Small intestine (tissue), 7 donors: Measurements from ENCODE around the gene CMTR2. TPM values are rescaled to one million over a fixed set of nuclear protein-coding genes. Genes with fewer than 3 reads are reported as not detected.
A peak's percentile ranks its signal among the peaks of the same experiment; 100 is the strongest.
"Not testable (repeated sequence)": the region's sequence is repeated elsewhere in the genome, so short reads cannot be mapped to it uniquely, and the experiment has no call there.

Experiments used
- DNase-seq, 2 donors: peaks; one replicate each; pipeline versions ENCODE4 v3.0.0 to v3.0.0-alpha.2; 2013
- FAIRE-seq: peaks from 2 replicates; lab custom pipeline; 2012; peaks lifted over from hg19 to GRCh38; lab: Jason Lieb, UNC
- H3K27ac ChIP-seq, 3 donors: one replicate each; pipeline ENCODE4 v1.5.1; 2013; ENCODE audit warnings: low read length in 2 of 3, mild to moderate bottlenecking in 2 of 3, control low read depth in 1 of 3, inconsistent platforms in 1 of 3, low read depth in 1 of 3, moderate library complexity in 1 of 3
- H3K27me3 ChIP-seq, 3 donors: one replicate each; pipeline ENCODE4 v1.6.1; 2013; ENCODE audit warnings: low read length in 3 of 3, inconsistent platforms in 1 of 3; ENCODE audit not compliant: control insufficient read depth in 3 of 3, insufficient read depth in 3 of 3
- H3K36me3 ChIP-seq, 3 donors: one replicate each; pipeline ENCODE4 v1.6.1; 2013; ENCODE audit warnings: low read length in 3 of 3, inconsistent platforms in 1 of 3, low read depth in 1 of 3, mild to moderate bottlenecking in 1 of 3, moderate library complexity in 1 of 3; ENCODE audit not compliant: control insufficient read depth in 3 of 3, insufficient read depth in 2 of 3
- H3K4me1 ChIP-seq, 3 donors: one replicate each; pipeline ENCODE4 v1.6.1; 2013; ENCODE audit warnings: low read length in 2 of 3, inconsistent platforms in 1 of 3, low read depth in 1 of 3, mild to moderate bottlenecking in 1 of 3, moderate library complexity in 1 of 3; ENCODE audit not compliant: control insufficient read depth in 3 of 3, insufficient read depth in 2 of 3
- H3K4me3 ChIP-seq, 3 donors: one replicate each; pipeline ENCODE4 v1.5.1; 2013; ENCODE audit warnings: low read length in 3 of 3, control low read depth in 1 of 3, inconsistent platforms in 1 of 3, low read depth in 1 of 3, mild to moderate bottlenecking in 1 of 3, moderate library complexity in 1 of 3
- H3K9me3 ChIP-seq, 2 donors: one replicate each; pipeline ENCODE4 v1.6.1; 2013; ENCODE audit warnings: low read depth in 1 of 2, low read length in 1 of 2; ENCODE audit not compliant: control insufficient read depth in 2 of 2, insufficient read depth in 1 of 2
- WGBS, 3 donors: extraction: QIAGEN DNeasy Blood & Tissue Kit; methylation state at CpG; one replicate each; pipeline ENCODE4 v1.1.7; 2013; 5-methylcytosine and 5-hydroxymethylcytosine counted together
- polyA plus RNA-seq, 4 donors: library from polyadenylated mRNA; stranded (reverse) in 3 of 4; unstranded in 1 of 4; fragments of 200-250 nt in 3 of 4; fragments of 120-200 nt in 1 of 4; gene quantifications; one replicate each; pipeline versions ENCODE4 v1.2.1 to v1.2.3, GENCODE V29; 2013
- donor health status: healthy with polysubstance abuse.
- donor health status: control.
- donor health status: control.
- donor health status: Bipolar disorder and iron deficiency.
- donor health status: healthy.

Gene CMTR2
- polyA plus RNA-seq, 4 donors, result 8.7 to 36.3 (median 12.6) TPM

DNA sequence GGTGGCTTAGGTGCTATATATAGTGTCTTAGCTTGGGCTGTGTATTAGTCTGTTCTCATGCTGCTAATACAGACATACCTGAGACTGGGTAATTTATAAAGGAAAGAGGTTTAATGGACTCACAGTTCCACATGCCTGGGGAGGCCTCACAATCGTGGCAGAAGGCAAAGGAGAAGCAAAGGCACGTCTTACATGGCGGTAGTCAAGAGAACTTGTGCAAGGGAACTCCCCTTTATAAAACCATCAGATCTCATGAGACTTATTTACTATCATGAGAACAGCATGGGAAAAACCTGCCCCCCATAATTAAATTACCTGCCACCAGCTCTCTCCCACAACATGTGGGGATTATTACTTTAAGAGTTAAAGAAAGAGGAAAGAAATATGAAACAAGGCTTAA, 2.9 kb upstream of the CMTR2 start:
- DNase-seq, H3K4me1 ChIP-seq, FAIRE-seq, H3K27me3 ChIP-seq, H3K4me3 ChIP-seq, H3K27ac ChIP-seq, H3K36me3 ChIP-seq, H3K9me3 ChIP-seq: not testable (repeated sequence)
- WGBS, 3 donors, result 76 to 84% (median 76%) methylated on average over 3 of the region's 3 CpGs

- peaks cover 0 to 7% (median 4%) of the 10 kb centered on the region in 3 donors for H3K36me3 ChIP-seq
- peaks cover 0 to 4% (median 0%) of the 10 kb centered on the region in 3 donors for H3K27me3 ChIP-seq
- H3K9me3 ChIP-seq, result no peaks in the 10 kb centered on the region
- 19 to 22% (median 20%) methylated on average over 2 of the region's 2 CpGs for WGBS, 3 donors
- peaks cover 0 to 10% (median 3%) of the 10 kb centered on the region in 3 donors for H3K4me1 ChIP-seq
- DNase-seq (no peak), FAIRE-seq (no peak)
- H3K27ac ChIP-seq, result peak overlapping the region in 2 of 3 donors; percentile 98 to 99
- H3K4me3 ChIP-seq, result peak overlapping the region in 2 of 3 donors; percentile 51 to 90
These were observed 495 bp upstream of the CMTR2 start for GRCh38 chr16:71289732-71290062.

- peaks cover 0 to 4% (median 0%) of the 10 kb centered on the region in 3 donors for H3K27me3 ChIP-seq
- 3 to 7% (median 6%) methylated on average over 3 of the region's 3 CpGs for WGBS, 3 donors
- H3K36me3 ChIP-seq, result peaks cover 0 to 8% (median 4%) of the 10 kb centered on the region in 3 donors
- H3K9me3 ChIP-seq, result peaks cover 0 to 5% of the 10 kb centered on the region in 2 donors
- FAIRE-seq, result no peak
- H3K4me3 ChIP-seq, result peak overlapping the region; percentile 51 to 90 (median 83)
- peak overlapping the region; percentile 84 to 99 (median 98) for H3K27ac ChIP-seq
- peaks cover 0 to 10% (median 3%) of the 10 kb centered on the region in 3 donors for H3K4me1 ChIP-seq
- no peak for DNase-seq
These were observed 672 bp downstream of the CMTR2 start for GRCh38 chr16:71288570-71288889.

GRCh38 chr16:71287911-71288310, 1.3 kb downstream of the CMTR2 start:
- no peak for FAIRE-seq

DNA sequence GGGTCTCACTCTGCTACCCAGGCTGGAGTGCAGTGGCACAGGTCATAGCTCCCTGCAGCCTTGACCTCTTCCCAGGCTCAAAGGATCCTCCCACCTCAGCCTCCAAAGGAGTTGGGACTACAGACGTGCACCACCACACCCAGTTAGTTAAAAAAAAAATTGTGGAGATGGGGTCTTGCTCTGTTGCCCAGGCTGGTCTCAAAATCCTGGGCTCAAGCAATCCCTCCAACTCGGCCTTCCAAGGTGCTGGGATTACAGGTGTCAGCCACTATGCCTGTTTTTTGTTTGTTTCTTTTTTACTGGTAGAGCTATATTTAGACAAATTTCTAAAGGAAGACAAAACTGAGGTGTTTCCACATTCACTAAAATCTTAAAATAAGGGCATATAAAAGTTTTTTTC, 1.7 kb downstream of the CMTR2 start:
- H3K36me3 ChIP-seq, result peaks cover 0 to 8% (median 4%) of the 10 kb centered on the region in 3 donors
- peaks cover 0 to 10% (median 3%) of the 10 kb centered on the region in 3 donors for H3K4me1 ChIP-seq
- WGBS, 3 donors, result 82 to 94% (median 86%) methylated on average over 2 of the region's 2 CpGs
- FAIRE-seq (no peak), DNase-seq (no peak)
- no peak overlapping the region for H3K27ac ChIP-seq
- peaks cover 0 to 6% of the 10 kb centered on the region in 2 donors for H3K9me3 ChIP-seq
- no peaks in the 10 kb centered on the region for H3K27me3 ChIP-seq
- no peak overlapping the region for H3K4me3 ChIP-seq

More at GRCh38 chr16:71287911-71288310, 1.3 kb downstream of the CMTR2 start:
- Histone ChIP-seq H3K27ac (peak overlapping the region in 1 of 3 donors; percentile 99), H3K4me3 (peak overlapping the region in 1 of 3 donors; percentile 90), H3K9me3 (peaks cover 0 to 6% of the 10 kb centered on the region in 2 donors), H3K27me3 (peaks cover 0 to under 1% (median 0%) of the 10 kb centered on the region in 3 donors), H3K36me3 (peaks cover 0 to 8% (median 4%) of the 10 kb centered on the region in 3 donors), H3K4me1 (peaks cover 0 to 10% (median 3%) of the 10 kb centered on the region in 3 donors)
- 65 to 69% (median 67%) methylated on average over 3 of the region's 3 CpGs for WGBS, 3 donors
- peak in 1 of 2 donors; percentile 45 for DNase-seq

DNA sequence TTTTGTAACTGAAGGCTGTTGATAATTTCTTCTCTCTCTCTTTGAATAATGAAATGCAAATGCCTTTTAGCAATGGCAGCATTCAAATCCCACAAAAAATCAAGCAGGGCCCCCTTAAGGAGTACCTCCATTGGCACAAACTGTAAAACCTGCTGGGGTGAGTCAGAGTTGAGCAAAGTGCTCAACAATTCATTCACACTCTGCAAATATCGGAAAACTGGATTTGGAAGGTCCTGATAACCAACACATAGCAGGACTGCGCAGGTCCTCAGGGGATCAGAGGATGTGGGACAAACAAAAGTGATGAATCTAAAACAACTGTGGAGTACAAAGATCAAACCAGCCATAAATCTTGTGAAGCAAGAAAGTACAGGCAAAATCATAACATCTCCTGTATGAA, 5.6 kb downstream of the CMTR2 start:
- no peak for DNase-seq
- Histone ChIP-seq H3K27me3 (no peaks in the 10 kb centered on the region), H3K27ac (no peak overlapping the region), H3K4me1 (peaks cover 0 to 4% (median 3%) of the 10 kb centered on the region in 3 donors), H3K36me3 (peaks cover 0 to 8% (median 4%) of the 10 kb centered on the region in 3 donors), H3K4me3 (no peak overlapping the region), H3K9me3 (peaks cover 0 to 6% of the 10 kb centered on the region in 2 donors)
- 94 to 98% (median 97%) methylated on average over 2 of the region's 2 CpGs for WGBS, 3 donors
- no peak for FAIRE-seq

GRCh38 chr16:71282943-71283342, 6.3 kb downstream of the CMTR2 start:
- Histone ChIP-seq H3K4me3 (no peak overlapping the region), H3K9me3 (peaks cover 0 to 6% of the 10 kb centered on the region in 2 donors), H3K4me1 (peaks cover 0 to 1% (median under 1%) of the 10 kb centered on the region in 3 donors), H3K27ac (no peak overlapping the region), H3K27me3 (no peaks in the 10 kb centered on the region), H3K36me3 (peaks cover 0 to 8% (median 4%) of the 10 kb centered on the region in 3 donors)
- DNase-seq (no peak), FAIRE-seq (no peak)
- WGBS, 3 donors, result 83 to 95% (median 92%) methylated on average over 3 of the region's 3 CpGs

DNA sequence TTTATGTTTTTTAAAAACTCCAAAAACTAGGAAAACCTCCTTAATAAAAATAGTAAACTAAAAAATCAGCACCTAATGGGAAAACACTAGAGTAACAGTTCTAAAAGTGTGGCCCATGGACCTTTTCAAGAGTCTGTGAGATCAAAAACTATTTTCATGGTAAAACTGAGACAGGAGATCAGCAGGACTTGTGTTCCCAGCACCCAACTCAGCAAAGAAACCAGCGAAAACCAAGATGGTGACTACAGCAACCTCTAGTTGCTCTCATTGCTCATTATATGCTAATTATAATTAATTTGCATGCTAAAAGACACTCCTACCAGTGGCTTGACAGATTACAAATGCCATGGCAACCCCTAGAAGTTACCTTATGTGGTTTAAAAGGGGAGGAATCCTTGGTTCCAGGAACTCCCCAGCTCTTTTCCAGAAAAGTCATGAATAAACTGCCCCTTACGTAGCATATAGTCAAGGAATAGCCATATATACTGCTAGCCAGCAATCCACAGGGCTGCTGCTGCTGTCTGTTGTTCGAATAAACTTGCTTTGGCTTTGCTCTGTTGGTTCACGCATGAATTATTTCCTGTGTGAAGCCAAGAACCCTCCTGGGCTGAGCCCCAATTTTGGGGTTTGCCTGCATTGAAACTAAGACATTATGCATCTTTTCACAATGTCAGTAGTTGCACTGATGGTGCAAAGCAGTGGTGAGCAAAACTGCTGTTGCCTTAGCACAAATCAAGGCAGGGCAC, 12.4 kb downstream of the CMTR2 start:
- DNase-seq, result no peak
- Histone ChIP-seq H3K36me3 (no peaks in the 10 kb centered on the region), H3K4me3 (no peak overlapping the region), H3K27ac (no peak overlapping the region), H3K4me1 (no peaks in the 10 kb centered on the region), H3K9me3 (peaks cover 0 to 5% of the 10 kb centered on the region in 2 donors), H3K27me3 (no peaks in the 10 kb centered on the region)
- WGBS, 3 donors, result 93 to 96% (median 95%) methylated on average over 4 of the region's 4 CpGs
- FAIRE-seq, result no peak
